Mucosa of descending colon (tissue), 3 donors: ENCODE measurements around the gene TUFT1. TPM values are rescaled to one million over a fixed set of nuclear protein-coding genes. Genes with fewer than 3 reads are reported as not detected.

Source experiments
- ATAC-seq: fragments of 200-7000 bp; cut with Tn5 transposase; one replicate; pipeline ENCODE4 v1.9.1; 2020; ENCODE audit warnings: mild to moderate bottlenecking, moderate library complexity
- DNase-seq, 3 donors: peaks; one replicate each; pipeline ENCODE4 v3.0.0-alpha.2; 2020
- H3K36me3 ChIP-seq: fragments of 200-600 bp; one replicate; pipeline ENCODE4 v1.8.0; 2021; ENCODE audit warnings: low read depth, mild to moderate bottlenecking
- H3K4me1 ChIP-seq: fragments of 200-600 bp; one replicate; pipeline ENCODE4 v1.8.0; 2021; ENCODE audit warnings: low read depth, mild to moderate bottlenecking
- H3K4me3 ChIP-seq: fragments of 200-600 bp; one replicate; pipeline ENCODE4 v1.8.0; 2021; ENCODE audit warnings: mild to moderate bottlenecking
- H3K9me3 ChIP-seq: fragments of 200-600 bp; one replicate; pipeline ENCODE4 v1.8.0; 2021; ENCODE audit warnings: mild to moderate bottlenecking
- CTCF ChIP-seq: fragments of 200-600 bp; IDR thresholded peaks from one replicate; pipeline ENCODE4 v1.8.0; 2022; ENCODE audit warnings: antibody characterized with exemption, mild to moderate bottlenecking
- intact Hi-C, 2 donors: fragments of 100-400 bp; cut with DNase I in 1 of 2; cut with micrococcal nuclease in 1 of 2; formaldehyde crosslinking; loops; one replicate each; pipeline versions ENCODE4 v1.11.0 to v1.11.1; 2022; cut with DNase I, micrococcal nuclease
- total RNA-seq, 3 donors: library from RNA; stranded (reverse); fragmentation: NEBNext Ultra II Directional in 2 of 3; extraction: Animal tissue kit (Norgen Biotek cat#: 25700) in 2 of 3; gene quantifications; one replicate each; pipeline versions ENCODE4 v1.2.1 to v1.2.4, GENCODE V29; 2021 to 2023
- donor health status: DM: no; HTN: no; CAD: no; lungs with moderate emphysema.
- donor health status: DM: no; HTN: no; CAD: no.
- donor health status: DM: no; HTN: yes; CAD: no.

TUFT1 gene
- total RNA-seq, 3 donors from 2014 or later: 20.2 to 38.0 (median 27.5) TPM

GRCh38 chr1:151539321-151540020 lies 638 bp upstream of the TUFT1 start:
- H3K4me3 ChIP-seq: no peak overlapping the region
- peaks cover 32% of the 10 kb centered on the region for H3K4me1 ChIP-seq
- DNase-seq (peak; percentile 95 to 96 (median 95)), ATAC-seq (peak; percentile 86)
- no peaks in the 10 kb centered on the region for H3K9me3 ChIP-seq
- H3K36me3 ChIP-seq: no peaks in the 10 kb centered on the region
- intact Hi-C loops: loop anchor here in 1 of 2 donors (10.0 kb wide), 1 partner anchor 195 kb away; no protein-coding TSS in a partner anchor
- no peak for TF ChIP-seq CTCF

GRCh38 chr1:151540982-151541377 lies 871 bp downstream of the TUFT1 start:
- Histone ChIP-seq H3K36me3 (no peaks in the 10 kb centered on the region), H3K4me3 (peak overlapping the region; percentile 41), H3K4me1 (peaks cover 32% of the 10 kb centered on the region), H3K9me3 (no peaks in the 10 kb centered on the region)
- intact Hi-C loops: no loop called here
- peak in 2 of 3 donors; percentile 54 to 59 for DNase-seq
- no peak for TF ChIP-seq CTCF
- peak; percentile 21 for ATAC-seq

- H3K36me3 ChIP-seq: no peaks in the 10 kb centered on the region
- intact Hi-C loops: no loop called here
- H3K4me1 ChIP-seq: peaks cover 32% of the 10 kb centered on the region
- no peak for TF ChIP-seq CTCF
- peak in 1 of 3 donors; percentile 38 for DNase-seq
- H3K9me3 ChIP-seq: no peaks in the 10 kb centered on the region
- no peak for ATAC-seq
- no peak overlapping the region for H3K4me3 ChIP-seq
Measured at GRCh38 chr1:151541752-151542151, 1.6 kb downstream of the TUFT1 start.

- peak in 1 of 3 donors; percentile 35 for DNase-seq
- no peak for TF ChIP-seq CTCF
- H3K36me3 ChIP-seq: no peaks in the 10 kb centered on the region
- no peaks in the 10 kb centered on the region for H3K9me3 ChIP-seq
- no peak overlapping the region for H3K4me3 ChIP-seq
- intact Hi-C loops: no loop called here
- peaks cover 36% of the 10 kb centered on the region for H3K4me1 ChIP-seq
- ATAC-seq: no peak
Measured at GRCh38 chr1:151542710-151543129, 2.6 kb downstream of the TUFT1 start.

- intact Hi-C loops: no loop called here
- H3K4me1 ChIP-seq: peaks cover 31% of the 10 kb centered on the region
- H3K9me3 ChIP-seq: no peaks in the 10 kb centered on the region
- DNase-seq: no peak
- no peaks in the 10 kb centered on the region for H3K36me3 ChIP-seq
- ATAC-seq: no peak
- no peak overlapping the region for H3K4me3 ChIP-seq
- TF ChIP-seq CTCF: no peak
Measured at GRCh38 chr1:151545542-151545941, 5.4 kb downstream of the TUFT1 start.
